Measurements from ENCODE around the gene MRPS9. TPM values are rescaled to one million over a fixed set of nuclear protein-coding genes. Genes with fewer than 3 reads are reported as not detected.

MRPS9 gene
- total and polyA plus RNA-seq, 9 of the 15 experiments (the other 6 are each of a cell fraction or from before 2014, with no cell fraction given): 46.2 to 143 (median 65.6) TPM

DNA sequence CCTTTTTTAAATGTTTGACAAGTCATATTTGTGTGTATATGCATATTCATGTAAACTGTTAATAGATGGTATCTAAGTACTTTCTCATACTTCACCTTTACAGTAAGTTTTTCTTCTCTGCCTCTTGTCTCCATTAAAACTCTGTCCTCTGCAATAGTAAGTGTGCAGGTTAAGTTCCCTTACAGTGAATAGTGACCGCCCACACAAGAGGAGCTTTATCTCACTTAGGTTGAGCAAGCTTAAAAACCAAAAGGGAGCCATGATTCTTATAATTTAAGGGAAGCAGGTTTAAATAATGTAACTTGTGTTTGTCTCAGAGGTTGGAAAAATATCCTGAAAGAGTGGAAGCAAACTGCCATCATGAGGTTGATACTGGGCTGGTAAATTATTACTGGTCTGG, 61.3 kb downstream of the MRPS9 start:
- no peaks in the 10 kb centered on the region for H3K79me2 ChIP-seq (ENCODE audit: control insufficient read depth, insufficient read depth, low read length)
- DNase-seq (ENCODE audit: extremely low read depth in 1 of 4, low spot score in 3 of 4) (no peak), ATAC-seq (no peak), FAIRE-seq (no peak)
- 93% methylated on average over 1 of the region's 1 CpG for WGBS (ENCODE audit: insufficient coverage, low coverage, missing lambda C conversion rate)
- H2AFZ ChIP-seq (ENCODE audit: low read depth, low read length): no peak overlapping the region
- no peaks in the 10 kb centered on the region for H3K9me3 ChIP-seq (replicated peaks; ENCODE audit: control insufficient read depth, insufficient read depth, low read depth, low read length)
- H3K4me2 ChIP-seq (ENCODE audit: insufficient read depth, low read length): no peak overlapping the region
- peaks cover 42% of the 10 kb centered on the region; the same call in 1 of the 3 replicates for H3K36me3 ChIP-seq (ENCODE audit: control insufficient read depth, insufficient read depth, low read length)
- TF ChIP-seq SNIP1 (IDR thresholded peaks at IDR 0.05; ENCODE audit: low read depth) (no peak), EGR1 (conservative IDR thresholded peaks at IDR 0.05) (peak; percentile 20; the same call in 1 of the 2 replicates)
- no peak overlapping the region for H3K4me3 ChIP-seq
- in situ Hi-C loops (cut with MboI): no loop called here
- ChIA-PET CTCF (ENCODE audit: low intra/inter-chr PET ratio) (no interaction called here), POLR2A (no interaction called here)
- no peaks in the 10 kb centered on the region; a peak in 1 of 5 replicates for H3K4me1 ChIP-seq (replicated peaks in 1 of 2; ENCODE audit: control insufficient read depth in 2 of 2, insufficient read depth in 2 of 2, low read length in 2 of 2)
- intact Hi-C loops (cut with micrococcal nuclease): no loop called here
- H4K20me1 ChIP-seq (replicated peaks; ENCODE audit: control insufficient read depth, insufficient read depth, low read length): no peaks in the 10 kb centered on the region
- H3K9me1 ChIP-seq (ENCODE audit: control insufficient read depth, insufficient read depth, low read length): peaks cover under 1% of the 10 kb centered on the region
- H3K27ac ChIP-seq (ENCODE audit: extremely low read depth, low read depth, low read length): no peak overlapping the region
- H3K9ac ChIP-seq (ENCODE audit: insufficient read depth in 1 of 2, low read depth in 2 of 2, low read length in 2 of 2): no peak overlapping the region
- H3K27me3 ChIP-seq (ENCODE audit: control insufficient read depth in 2 of 2, insufficient read depth in 2 of 2, low read length in 2 of 2): no peaks in the 10 kb centered on the region
- BruUV-seq (replicated peaks): no TSS peak

DNA sequence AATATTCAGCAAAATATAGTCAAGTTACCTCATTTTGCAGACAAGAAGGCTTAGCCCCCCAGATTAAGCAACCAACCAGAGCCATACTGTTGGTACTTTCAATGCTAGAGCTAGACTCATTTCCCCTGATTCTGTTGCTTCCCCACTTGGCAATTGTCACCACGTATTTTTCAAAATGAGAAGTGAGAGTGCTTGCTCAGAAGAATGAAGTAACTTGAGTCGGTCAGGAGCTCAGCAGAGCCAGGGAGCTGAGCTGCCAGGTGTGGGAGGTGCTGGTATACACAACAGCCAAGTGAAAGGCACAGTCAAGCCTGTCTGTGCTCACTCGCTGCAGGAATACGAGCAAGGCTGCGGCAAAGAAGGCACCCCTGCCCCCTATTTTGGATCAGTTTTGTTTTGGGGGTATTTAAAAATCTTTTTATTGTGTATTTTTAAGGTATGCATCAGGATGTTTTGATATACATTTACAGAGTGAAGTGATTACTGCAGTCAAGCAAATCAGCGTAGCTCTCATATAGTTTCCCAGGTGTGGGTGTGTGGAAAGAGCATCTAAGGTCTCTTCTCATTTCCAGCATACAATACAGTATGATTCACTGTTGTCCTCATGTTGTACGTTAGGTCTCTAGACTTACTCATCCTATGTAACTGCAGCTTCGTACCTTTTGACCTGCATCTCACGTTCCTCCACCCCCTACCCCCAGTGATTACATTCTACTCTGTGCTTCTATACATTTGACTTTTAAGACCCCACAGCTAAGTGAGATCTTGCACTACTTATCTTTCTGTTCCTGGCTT, 62.4 kb downstream of the MRPS9 start:
- Histone ChIP-seq H3K36me3 (ENCODE audit: control insufficient read depth, insufficient read depth, low read length) (peaks cover 36% of the 10 kb centered on the region; the same call in 1 of the 3 replicates), H3K9ac (ENCODE audit: insufficient read depth in 1 of 2, low read depth in 2 of 2, low read length in 2 of 2) (no peak overlapping the region), H3K4me2 (ENCODE audit: insufficient read depth, low read length) (no peak overlapping the region), H3K9me1 (ENCODE audit: control insufficient read depth, insufficient read depth, low read length) (peaks cover 3% of the 10 kb centered on the region), H2AFZ (ENCODE audit: low read depth, low read length) (no peak overlapping the region), H3K9me3 (replicated peaks; ENCODE audit: control insufficient read depth, insufficient read depth, low read depth, low read length) (no peaks in the 10 kb centered on the region), H3K4me1 (replicated peaks in 1 of 2; ENCODE audit: control insufficient read depth in 2 of 2, insufficient read depth in 2 of 2, low read length in 2 of 2) (peaks cover 0 to 2% of the 10 kb centered on the region in 2 experiments; a peak in 2 of 5 replicates), H3K79me2 (ENCODE audit: control insufficient read depth, insufficient read depth, low read length) (no peaks in the 10 kb centered on the region), H4K20me1 (replicated peaks; ENCODE audit: control insufficient read depth, insufficient read depth, low read length) (no peaks in the 10 kb centered on the region), H3K27me3 (ENCODE audit: control insufficient read depth in 2 of 2, insufficient read depth in 2 of 2, low read length in 2 of 2) (no peaks in the 10 kb centered on the region), H3K4me3 (no peak overlapping the region), H3K27ac (ENCODE audit: extremely low read depth, low read depth, low read length) (no peak overlapping the region)
- DNase-seq (ENCODE audit: extremely low read depth in 1 of 4, low spot score in 3 of 4) (no peak), ATAC-seq (no peak), FAIRE-seq (no peak)
- POLR2A ChIA-PET: no interaction called here
- TF ChIP-seq ZNF644 (tag; IDR thresholded peaks at IDR 0.05; ENCODE audit: low read depth) (no peak), ZNF830 (CRISPR knock-in tag; IDR thresholded peaks at IDR 0.05) (no peak), TAF7 (tag; IDR thresholded peaks at IDR 0.05) (no peak), KDM1A (IDR thresholded peaks at IDR 0.05) (no peak)
- TF ChIP-seq, protein P1, sequence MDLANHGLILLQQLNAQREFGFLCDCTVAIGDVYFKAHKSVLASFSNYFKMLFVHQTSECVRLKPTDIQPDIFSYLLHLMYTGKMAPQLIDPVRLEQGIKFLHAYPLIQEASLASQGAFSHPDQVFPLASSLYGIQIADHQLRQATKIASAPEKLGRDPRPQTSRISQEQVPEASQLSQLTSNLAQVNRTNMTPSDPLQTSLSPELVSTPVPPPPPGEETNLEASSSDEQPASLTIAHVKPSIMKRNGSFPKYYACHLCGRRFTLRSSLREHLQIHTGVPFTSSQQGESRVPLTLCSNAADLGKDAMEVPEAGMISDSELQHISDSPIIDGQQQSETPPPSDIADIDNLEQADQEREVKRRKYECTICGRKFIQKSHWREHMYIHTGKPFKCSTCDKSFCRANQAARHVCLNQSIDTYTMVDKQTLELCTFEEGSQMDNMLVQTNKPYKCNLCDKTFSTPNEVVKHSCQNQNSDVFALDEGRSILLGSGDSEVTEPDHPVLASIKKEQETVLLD (IDR thresholded peaks at IDR 0.05): no peak
- TF ChIP-seq, protein P2, sequence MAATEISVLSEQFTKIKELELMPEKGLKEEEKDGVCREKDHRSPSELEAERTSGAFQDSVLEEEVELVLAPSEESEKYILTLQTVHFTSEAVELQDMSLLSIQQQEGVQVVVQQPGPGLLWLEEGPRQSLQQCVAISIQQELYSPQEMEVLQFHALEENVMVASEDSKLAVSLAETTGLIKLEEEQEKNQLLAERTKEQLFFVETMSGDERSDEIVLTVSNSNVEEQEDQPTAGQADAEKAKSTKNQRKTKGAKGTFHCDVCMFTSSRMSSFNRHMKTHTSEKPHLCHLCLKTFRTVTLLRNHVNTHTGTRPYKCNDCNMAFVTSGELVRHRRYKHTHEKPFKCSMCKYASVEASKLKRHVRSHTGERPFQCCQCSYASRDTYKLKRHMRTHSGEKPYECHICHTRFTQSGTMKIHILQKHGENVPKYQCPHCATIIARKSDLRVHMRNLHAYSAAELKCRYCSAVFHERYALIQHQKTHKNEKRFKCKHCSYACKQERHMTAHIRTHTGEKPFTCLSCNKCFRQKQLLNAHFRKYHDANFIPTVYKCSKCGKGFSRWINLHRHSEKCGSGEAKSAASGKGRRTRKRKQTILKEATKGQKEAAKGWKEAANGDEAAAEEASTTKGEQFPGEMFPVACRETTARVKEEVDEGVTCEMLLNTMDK (IDR thresholded peaks at IDR 0.05; ENCODE audit: borderline replicate concordance, insufficient read depth, low read depth, low read length, poor library complexity, severe bottlenecking): no peak
- WGBS (ENCODE audit: insufficient coverage, low coverage, missing lambda C conversion rate): 94% methylated on average over 9 of the region's 9 CpGs
- intact Hi-C loops (cut with micrococcal nuclease): no loop called here
- in situ Hi-C loops (cut with MboI): loop anchor here (25.0 kb wide), 1 partner anchor 437 kb away; no protein-coding TSS in a partner anchor
- BruUV-seq (replicated peaks): no TSS peak
- CTCF ChIA-PET (ENCODE audit: low intra/inter-chr PET ratio): no interaction called here

Measured in K562 (cell line).